WTC11 (cell line): ENCODE data around the gene TMEM181.

Experiments used
- ATF1 ChIP-seq: sonication (generic); formaldehyde crosslinking; IDR thresholded peaks from 2 replicates; pipeline ENCODE4 v1.8.1; 2023; ENCODE audit warnings: mild to moderate bottlenecking, moderate library complexity, missing genetic modification reagents
- CBFB ChIP-seq: sonication (generic); formaldehyde crosslinking; IDR thresholded peaks from 2 replicates; pipeline ENCODE4 v1.8.1; 2022; ENCODE audit warnings: mild to moderate bottlenecking, low read depth, missing genetic modification reagents
- CTCF ChIP-seq: fragments of 200-600 bp; IDR thresholded peaks from 2 replicates; pipeline ENCODE4 v1.8.0; 2022; ENCODE audit warnings: antibody characterized with exemption
- TEAD4 ChIP-seq: sonication (generic); formaldehyde crosslinking; IDR thresholded peaks from 2 replicates; pipeline ENCODE4 v1.8.0; 2022; ENCODE audit warnings: mild to moderate bottlenecking, missing genetic modification reagents

DNA sequence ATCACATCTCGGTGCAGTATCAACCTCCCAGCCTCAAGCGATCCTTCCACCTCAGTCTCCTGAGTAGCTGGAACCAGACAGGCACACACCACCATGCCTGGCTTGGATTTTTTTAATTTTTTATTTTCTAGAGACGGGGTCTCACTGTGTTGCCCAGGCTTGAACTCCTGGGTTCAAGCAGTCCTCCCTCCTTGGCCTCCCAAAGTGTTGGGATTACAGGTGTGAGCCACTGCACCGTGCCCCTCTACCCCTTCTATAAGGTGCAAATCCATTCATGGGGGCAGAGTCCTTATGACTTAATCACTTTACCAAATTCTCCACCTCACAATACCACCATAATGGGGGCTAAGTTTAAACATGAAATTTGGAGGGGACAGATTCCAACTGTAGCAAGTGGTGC is 37.7 kb downstream of the TMEM181 start:
- no peak for TF ChIP-seq CBFB (CRISPR knock-in tag)
- no peak for TF ChIP-seq TEAD4
- TF ChIP-seq CTCF: no peak
- no peak for TF ChIP-seq ATF1 (CRISPR knock-in tag)
